NCI-H510A treated with DMSO at 0.1 percent for 48 hours (cell line): ENCODE measurements around the gene GSTCD.
"Not testable (repeated sequence)": the region's sequence is repeated elsewhere in the genome, so short reads cannot be mapped to it uniquely, and the experiment has no call there.

Experiments
- DNase-seq: peaks from one replicate; lab custom pipeline; 2025; lab: John Stamatoyannopoulos, UW

Gene GSTCD

DNA sequence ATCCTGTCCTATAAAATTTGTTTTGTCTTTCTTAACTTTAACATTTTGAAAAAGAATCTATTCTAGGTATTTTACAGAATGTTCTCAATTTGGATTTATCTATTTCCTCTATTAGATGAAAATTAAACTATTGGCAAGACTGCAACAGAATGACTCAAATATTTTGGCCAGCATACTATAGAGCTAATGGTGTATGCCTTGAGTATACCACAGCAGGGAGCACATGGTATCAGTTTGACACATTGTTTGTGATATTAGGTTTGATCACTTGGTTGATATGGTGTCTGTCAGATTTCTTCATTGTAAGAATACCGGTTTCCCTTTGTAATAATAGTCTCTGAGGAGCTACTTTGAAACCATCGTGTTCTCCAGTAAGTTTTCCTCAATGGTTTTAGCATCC lies 98.9 kb downstream of the GSTCD start:
- DNase-seq = no peak

GRCh38 chr4:105808030-105808749 lies 99.6 kb downstream of the GSTCD start:
- no peak for DNase-seq

DNA sequence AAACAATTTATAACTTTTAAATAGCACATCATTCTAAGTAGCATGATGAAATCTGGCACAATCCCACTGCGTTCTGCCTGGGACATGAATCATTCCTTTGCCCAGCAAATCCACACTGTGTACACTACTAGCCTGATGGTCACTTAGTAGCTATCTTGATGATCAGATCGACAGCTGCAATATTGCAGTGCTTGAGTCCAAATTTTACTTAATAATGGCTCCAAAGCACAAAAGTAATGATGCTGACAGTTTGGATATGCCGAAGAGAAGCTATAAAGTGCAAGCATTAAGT lies 100.1 kb downstream of the GSTCD start:
- no peak for DNase-seq

- DNase-seq = no peak
These were observed 107.1 kb downstream of the GSTCD start for GRCh38 chr4:105815701-105816100.

GRCh38 chr4:105822061-105822460 lies 113.5 kb downstream of the GSTCD start:
- DNase-seq = no peak

GRCh38 chr4:105828074-105828473 lies 119.5 kb downstream of the GSTCD start:
- no peak for DNase-seq

DNA sequence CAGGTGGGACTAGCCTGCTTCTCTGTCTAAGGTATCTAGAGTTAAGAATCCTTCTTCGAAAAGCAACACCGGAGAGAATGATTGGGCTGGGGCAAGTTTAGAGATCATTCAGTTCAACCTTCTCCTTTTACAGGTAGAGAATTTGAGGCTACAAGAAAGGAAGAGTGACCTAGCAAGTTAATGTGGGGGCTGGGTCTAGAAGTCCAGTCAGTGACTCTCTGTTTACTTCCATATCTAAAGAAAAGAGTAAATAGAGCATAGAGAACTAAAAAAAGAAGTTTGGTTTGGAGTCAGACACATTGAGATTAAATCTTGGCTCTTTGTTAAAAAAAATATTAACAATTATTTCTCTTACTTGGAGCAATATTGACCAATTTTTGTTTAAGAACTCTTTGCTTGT lies 122.6 kb downstream of the GSTCD start:
- no peak for DNase-seq

DNA sequence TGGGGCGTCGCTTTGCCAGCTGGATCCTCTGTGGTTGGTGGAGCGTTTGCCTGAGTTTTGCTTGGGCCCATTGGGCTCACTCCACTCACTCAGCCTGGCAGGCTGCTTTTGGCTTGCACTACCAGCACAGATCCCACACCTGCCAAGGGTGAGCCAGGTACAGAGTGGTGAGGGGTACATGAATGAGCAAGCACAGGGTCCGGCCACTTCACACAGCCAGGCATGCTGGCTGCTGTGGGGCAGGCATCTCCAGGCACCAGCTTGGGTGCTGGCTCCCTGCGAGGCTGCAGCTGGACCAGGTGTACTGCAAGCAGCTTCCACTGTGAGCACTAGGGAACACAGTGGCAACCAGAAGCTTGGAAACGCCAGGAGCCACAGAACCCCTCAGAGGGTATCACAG lies 126.6 kb downstream of the GSTCD start:
- no peak for DNase-seq

GRCh38 chr4:105836537-105836936 lies 128.0 kb downstream of the GSTCD start:
- no peak for DNase-seq

DNA sequence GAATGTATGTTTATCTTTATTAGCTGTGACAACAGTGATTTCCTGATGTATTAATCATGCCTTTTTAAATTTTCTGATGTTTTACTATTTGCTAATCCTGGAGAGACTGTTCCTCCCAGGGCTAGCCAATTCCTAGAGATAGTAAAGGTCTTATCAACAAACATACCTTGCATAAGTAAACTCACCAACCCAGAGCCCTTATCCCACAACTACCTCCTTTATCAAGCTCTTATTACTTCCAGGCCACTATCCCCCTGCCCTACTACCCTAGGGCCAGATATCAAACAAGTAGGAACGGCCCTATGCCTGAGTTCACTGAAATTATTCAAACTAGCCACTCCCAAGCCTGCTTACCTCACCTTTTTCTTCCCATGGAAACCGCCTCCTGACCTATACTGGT lies 128.5 kb downstream of the GSTCD start:
- no peak for DNase-seq

GRCh38 chr4:105838082-105838481 lies 129.5 kb downstream of the GSTCD start:
- no peak for DNase-seq

GRCh38 chr4:105840426-105841174 lies 132.0 kb downstream of the GSTCD start:
- DNase-seq = peak; percentile 39

GRCh38 chr4:105843941-105844340 lies 135.4 kb downstream of the GSTCD start:
- no peak for DNase-seq

DNA sequence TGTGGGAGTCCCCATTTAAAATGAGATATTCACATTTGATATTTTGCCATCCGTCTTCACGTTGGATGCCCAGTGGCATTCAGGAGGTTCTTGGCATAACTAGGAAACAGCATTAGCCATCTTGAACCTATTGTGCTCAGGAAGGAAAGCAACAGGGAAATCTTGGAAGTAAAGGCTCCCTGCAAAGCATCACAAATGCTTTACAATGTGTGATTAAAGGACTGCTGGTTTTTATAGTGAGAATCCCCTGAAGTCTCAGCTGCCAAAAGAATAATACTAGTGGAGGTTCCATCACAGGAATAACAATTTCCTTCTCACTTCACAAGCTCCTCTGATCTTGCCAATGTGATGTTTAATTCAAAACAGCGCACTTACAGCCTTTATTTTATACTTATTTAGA lies 137.0 kb downstream of the GSTCD start:
- no peak for DNase-seq

DNA sequence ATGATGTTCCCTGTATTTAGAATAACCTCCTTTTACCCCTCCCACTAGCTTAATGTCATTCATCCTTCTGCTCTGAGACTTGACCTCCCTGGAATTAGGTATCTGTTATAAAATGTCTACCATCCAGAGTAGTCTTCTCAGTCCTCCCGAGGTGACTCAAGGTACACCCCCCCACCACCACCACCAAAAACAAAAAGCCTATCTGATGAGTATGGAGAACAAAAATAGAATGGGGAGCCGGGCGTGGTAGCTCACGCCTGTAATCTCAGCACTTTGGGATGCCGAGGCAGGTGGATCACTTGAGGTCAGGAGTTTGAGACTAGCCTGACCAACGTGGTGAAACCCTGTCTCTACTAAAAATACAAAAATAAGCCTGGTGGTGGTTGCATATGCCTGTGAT lies 139.8 kb downstream of the GSTCD start:
- DNase-seq = not testable (repeated sequence)

DNA sequence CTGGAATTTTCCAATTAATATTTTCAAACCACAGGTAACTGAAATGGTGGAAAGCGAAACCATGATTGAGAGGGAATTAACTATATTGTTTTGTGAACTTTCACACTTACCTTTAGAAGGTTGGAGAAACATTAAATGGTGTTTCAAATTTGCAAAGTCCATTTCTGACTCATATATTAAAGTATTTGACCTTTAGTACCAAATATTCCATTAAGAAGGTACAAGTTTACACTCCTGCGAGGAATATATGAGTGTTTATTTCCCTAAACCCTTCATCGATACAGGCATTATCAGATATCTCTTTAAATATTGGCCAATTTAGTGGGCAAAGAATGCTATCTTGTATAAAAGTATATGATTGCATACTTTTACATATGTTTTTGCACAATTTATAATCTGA lies 142.6 kb downstream of the GSTCD start:
- DNase-seq = no peak

- DNase-seq = not testable (repeated sequence)
These were observed 143.6 kb downstream of the GSTCD start for GRCh38 chr4:105852230-105852629.

GRCh38 chr4:105858466-105859040 lies 150.0 kb downstream of the GSTCD start:
- DNase-seq = no peak

DNA sequence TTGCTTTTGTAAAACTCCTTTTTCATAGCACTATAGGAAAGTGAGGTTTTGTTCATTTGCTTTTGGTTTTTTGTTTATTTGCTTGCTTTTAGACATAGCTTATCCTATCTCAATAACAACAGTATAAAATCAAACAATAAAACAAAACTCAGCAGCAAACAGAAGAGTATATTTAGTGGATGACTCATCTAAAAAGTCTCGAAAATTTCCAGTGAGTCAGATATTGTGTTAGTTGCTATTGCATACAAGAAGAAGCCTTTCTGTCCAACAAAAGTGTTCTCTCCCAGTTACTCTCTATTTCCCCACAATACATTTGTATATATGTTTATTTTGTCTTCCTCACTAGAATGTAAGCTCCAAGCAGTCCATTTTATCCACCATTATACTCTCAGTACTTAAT lies 150.6 kb downstream of the GSTCD start:
- no peak for DNase-seq

DNA sequence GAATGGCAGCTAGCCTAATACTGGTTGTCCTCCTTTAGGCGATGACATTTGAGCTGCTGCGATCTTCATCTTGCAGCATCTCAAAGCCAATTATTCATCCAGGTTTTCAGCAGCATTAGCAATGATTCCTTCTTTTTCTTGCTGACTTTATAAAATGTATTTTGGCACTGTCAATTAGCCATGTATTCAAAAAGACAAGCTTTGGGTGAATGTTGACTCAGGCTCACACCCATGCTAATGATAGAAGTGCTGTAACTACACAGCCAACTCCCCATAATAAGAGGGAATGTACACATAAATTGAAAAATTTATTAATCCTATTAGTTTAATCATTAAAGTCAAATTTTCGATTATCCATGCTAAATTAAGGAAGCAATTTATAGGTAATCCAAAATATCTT lies 162.4 kb downstream of the GSTCD start:
- DNase-seq = no peak

DNA sequence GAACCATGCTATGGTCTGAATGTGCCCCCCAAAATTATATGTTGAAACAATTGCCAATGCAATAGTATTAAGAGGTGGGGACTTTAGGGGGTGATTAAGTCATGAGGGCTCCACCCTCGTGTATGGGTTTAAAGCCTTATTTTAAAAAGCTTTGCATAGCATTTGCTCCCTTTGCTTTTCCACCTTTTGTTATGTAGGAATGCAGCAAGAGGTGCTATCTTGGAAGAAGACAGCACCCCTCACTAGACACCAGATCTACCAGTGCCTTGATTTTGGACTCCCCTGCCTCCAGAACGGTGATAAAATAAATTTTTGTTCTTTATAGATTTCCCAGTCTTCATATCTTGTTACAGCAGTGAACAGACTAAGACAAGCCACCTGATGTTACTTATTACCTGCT lies 163.4 kb downstream of the GSTCD start:
- no peak for DNase-seq

- DNase-seq = no peak
These were observed 166.6 kb downstream of the GSTCD start for GRCh38 chr4:105875233-105875632.

DNA sequence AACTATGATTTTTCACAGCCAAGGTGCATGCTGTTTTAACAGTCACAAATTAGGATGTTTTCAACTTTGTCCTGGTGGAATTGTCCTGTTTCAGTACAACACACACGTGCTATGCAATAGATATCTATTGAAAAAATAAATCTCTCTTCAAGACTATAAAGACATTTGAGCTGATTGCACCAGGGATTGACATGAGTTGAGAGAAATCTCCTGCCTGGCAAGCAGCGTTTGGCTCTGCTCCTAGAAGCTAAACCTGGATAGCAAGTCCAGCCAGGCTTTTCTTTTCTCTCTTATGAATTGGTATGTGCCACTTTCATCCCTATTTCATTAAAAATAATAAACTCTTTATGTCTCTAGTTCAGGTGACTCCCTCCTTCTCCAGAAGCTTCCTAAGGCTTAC lies 170.1 kb downstream of the GSTCD start:
- no peak for DNase-seq

- no peak for DNase-seq
These were observed 178.9 kb downstream of the GSTCD start for GRCh38 chr4:105887508-105887907.
